Non-pigmented ciliary epithelial cell (primary cell): ENCODE results near the gene PTCRA.
"Not testable (repeated sequence)": the region's sequence is repeated elsewhere in the genome, so short reads cannot be mapped to it uniquely, and the experiment has no call there.

Experiments used
- DNase-seq: peaks from one replicate; pipeline ENCODE4 v3.0.0-alpha.2; 2010; ENCODE audit warnings: low read depth

PTCRA gene

DNA sequence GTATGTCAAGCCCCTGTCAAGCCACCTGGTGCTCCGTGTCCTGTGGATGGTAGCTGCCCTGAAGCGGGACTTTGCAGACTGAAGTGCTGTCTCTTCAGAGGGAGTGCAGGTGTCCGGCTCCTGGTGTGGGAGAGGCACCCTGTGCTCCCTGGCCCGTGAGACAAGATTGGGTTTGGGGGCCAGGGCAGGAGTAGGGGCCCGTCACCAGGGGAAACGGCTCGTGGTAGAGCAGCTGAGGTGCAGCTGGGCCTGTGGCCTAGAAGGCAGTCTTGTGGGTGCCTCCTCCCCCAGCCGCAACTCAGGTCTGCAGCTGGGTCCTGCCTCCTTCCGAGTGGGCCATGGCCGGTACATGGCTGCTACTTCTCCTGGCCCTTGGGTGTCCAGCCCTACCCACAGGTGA lies at the start of gene PTCRA:
Gene PTCRA (plus strand): TSS at position 322 of the 400 bp plus-strand sequence. CDS start 17 bp downstream, at position 339.
- DNase-seq: no peak

- no peak for DNase-seq
Measured at GRCh38 chr6:42870145-42870936, 45.5 kb upstream of the PTCRA start.

DNA sequence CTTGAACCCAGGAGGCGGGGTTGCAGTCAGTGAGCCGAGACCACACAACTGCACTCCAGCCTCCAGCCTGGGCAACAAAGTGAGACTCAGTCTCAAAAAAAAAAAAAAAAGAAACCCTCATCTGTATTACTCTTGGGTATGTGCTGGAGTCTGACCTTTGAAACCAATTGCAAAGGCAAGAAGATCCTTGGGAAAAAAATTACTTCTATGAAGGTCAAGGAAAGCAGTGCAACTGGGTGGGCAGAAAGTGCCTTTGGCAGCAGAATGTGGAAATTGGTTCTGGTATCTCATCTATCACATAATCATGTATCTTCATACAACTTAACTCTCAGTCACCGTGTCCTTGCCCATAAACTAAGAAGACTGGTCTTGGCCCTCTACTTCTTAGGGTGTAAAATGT lies 44.1 kb upstream of the PTCRA start:
- no peak for DNase-seq

DNA sequence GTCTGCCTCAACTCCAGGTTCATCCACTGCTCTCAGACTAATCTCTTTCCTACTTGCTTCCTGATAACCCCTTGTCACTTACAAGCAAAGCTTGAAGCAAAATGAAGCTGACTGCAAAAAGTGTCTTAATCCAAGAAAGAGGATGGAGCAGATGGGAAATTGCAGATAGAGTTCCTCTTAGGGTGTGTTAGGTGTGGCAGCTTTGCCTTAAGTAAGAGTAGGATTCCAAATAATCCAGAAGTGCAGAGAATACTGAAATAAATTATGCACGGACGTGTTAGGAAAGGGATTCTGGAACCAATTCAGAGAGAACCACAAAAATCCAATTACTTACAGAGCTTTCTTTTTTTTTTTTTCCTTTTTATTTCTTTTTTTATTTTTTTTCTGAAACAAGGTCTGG lies 42.5 kb upstream of the PTCRA start:
- DNase-seq: no peak

DNA sequence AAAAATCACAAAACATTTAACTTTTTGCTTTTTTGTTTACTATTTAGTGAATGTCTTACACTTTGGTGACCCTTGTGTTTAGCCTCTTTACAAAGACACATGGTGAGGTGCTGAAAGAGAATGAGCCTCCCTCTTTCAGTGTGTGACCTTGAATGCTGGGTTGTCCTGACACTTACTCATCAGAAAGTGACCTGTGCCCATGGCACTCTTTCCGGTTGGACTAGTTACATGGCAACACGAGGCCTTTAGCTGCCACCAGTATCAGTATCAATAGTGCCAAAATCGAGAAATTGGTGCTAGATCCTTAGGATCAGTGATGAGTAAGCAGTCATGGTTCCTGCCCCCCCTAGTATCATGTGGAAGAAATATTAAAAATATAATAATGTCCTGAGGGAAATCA lies 38.2 kb upstream of the PTCRA start:
- DNase-seq: no peak

GRCh38 chr6:42879372-42880239 lies 36.2 kb upstream of the PTCRA start, which contains the start of gene RPL7L1:
RPL7L1 (plus strand) TSS chr6:42879616; CDS start chr6:42879911, 295 bp downstream.
- no peak for DNase-seq

GRCh38 chr6:42880240-42880817 lies 35.5 kb upstream of the PTCRA start:
- DNase-seq: not testable (repeated sequence)

GRCh38 chr6:42880871-42881270 lies 35.0 kb upstream of the PTCRA start:
- DNase-seq: not testable (repeated sequence)

- no peak for DNase-seq
Measured at GRCh38 chr6:42885702-42886101, 30.2 kb upstream of the PTCRA start.

DNA sequence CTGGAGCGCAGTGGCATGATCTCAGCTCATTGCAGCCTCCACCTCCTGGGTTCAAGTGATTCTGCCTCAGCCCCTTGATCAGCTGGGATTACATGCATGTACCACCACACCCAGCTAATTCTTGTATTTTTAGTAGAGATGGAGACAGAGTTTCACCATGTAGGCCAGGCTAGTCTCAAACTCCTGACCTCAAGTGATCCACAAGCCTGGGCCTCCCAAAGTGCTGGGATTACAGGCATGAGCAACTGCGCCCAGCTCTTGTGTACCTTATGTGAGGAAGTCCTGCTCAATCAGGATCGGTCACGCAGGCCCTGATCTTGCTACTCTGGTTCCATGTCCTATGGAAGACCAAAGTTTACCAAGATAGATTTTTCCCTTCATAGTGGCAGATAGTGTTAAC lies 27.7 kb upstream of the PTCRA start:
- not testable (repeated sequence) for DNase-seq

DNA sequence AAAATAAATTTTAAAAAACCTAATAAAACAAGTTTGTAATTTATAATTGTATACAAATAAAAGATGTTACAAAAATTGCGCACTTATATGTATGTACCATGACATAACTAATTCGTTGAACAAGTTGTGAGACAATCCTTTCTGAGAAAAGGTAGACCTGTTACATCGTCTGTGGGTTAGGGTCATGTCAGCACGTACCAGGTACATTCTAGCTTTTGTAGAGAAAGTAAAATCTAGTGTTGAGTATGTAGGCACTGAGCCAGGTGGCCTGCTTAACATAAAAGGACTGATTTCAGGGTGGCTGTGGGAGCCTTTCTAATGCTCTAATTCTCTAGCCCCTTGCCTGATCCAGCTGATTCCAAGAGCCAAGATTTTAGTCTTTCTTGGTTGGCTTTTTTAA lies 26.0 kb upstream of the PTCRA start:
- DNase-seq: no peak

DNA sequence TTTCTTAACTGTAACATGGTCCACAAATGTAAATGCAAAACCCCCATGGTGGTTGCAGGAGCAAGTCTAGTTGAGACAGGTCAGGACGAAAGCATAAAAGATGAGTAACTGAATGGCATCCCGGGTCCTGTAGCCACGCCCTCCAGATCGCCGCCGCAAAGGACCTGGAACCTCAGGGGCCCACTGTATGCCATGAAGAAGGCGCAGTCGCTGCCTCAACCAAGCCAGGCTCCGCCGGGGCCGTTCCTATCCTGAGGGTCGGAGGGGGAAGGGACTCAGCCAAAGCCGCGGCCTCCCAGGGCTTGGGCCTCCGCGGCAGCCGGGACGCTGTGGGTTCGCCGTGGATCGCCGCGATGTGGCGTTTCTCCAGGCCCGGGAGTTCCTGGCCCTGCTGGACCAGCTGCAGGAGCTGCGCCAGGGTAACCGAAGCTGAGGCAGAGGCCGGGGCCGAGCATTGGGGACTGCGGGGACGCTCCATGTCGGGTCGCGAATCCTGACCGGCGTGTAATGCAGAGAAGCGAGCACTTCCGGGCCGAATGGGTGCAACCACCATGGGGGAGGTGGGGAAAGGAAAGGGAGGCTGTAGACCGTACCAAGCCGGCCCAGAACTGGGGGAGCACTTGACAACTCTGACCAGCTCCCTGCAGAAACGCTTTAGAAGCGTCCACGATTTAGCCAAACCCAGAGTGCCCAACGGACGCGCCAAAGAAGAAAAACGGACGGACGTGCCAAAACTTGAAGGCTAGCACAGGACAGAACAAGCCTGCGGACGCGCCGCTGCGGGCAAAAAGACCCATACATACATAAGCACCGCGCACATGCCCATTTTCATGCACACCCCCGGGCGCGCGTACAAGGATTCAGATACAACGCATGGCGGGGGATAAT lies 25.3 kb upstream of the PTCRA start:
- peak; percentile 83 for DNase-seq

DNA sequence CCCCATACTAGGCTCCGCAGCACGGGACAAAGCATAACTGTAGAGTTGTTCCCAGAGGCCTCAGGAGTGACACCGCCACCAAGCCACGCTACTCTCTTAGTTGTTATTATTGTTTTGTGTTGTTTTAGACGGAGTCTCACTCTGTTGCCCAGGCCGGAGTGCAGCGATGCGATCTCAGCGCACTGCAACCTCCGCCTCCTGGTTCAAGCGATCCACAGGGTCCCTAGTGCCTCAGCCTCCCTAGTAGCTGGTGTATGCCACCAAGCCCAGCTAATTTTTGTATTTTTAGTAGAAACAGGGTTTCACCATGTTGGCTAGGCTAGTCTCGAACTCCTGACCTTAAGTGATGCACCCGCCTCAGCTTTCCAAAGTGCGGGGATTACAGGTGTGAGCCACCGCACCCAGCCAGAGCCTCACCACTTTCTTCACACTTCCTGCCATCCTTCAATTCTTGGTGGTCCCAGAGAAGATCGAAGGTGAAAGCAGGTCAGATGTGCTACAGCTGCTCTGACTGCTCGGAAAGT lies 24.6 kb upstream of the PTCRA start:
- DNase-seq: no peak

DNA sequence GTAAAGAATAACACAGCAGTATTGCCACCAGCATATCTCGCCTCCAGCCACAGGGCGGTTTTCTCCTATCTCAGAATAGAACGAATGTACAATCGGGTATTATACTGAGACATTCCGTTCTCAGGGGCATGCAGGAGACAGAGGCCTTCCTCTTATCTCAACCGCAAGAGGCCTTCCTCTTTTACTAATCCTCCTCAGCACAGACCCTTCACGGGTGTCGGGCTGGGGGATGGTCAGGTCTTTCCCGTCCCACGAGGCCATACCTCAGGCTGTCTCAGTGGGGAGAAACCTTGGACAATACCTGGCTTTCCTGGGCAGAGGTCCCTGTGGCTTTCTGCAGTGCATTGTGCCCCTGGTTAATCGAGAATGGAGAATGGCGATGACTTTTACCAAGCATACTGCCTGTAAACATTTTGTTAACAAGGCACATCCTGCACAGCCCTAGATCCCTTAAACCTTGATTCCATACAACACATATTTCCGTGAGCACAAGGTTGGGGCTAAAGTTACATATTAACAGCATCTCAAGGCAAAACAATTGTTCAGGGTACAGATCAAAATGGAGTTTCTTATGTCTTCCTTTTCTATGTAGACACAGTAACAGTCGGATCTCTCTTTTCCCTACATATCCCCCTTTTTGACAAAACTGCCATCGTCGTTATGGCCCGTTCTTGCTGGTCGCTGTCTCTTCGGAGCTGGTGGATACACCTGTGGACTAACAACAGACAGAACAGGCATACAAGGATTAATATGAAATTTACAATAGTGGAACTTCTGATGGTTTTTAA lies 21.6 kb upstream of the PTCRA start:
- not testable (repeated sequence) for DNase-seq

DNA sequence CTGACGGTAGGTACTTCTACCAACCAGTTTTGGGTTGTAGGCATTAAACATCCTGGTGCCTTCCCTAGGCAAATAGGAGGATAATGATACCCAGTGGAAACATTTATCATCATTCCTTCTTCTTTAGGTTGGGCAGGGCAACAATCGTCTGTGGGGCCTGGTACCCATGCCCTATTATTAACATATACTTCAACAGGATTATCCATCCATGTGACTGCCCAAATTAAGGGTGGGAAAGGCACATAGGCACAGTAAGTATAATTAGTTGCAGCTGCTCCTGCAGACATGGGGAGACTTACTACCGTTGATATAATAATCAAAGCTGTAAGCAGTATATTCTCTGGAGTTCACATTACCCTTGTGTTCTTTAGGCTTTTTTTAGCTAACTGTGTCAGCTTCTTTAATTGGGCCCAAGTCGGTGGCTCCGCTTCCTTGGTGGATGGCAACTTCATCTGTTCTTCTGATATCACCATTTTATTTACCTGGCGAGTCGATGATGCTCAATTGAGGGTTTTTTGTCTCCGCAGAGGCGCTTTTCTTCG lies 19.6 kb upstream of the PTCRA start:
- no peak for DNase-seq

DNA sequence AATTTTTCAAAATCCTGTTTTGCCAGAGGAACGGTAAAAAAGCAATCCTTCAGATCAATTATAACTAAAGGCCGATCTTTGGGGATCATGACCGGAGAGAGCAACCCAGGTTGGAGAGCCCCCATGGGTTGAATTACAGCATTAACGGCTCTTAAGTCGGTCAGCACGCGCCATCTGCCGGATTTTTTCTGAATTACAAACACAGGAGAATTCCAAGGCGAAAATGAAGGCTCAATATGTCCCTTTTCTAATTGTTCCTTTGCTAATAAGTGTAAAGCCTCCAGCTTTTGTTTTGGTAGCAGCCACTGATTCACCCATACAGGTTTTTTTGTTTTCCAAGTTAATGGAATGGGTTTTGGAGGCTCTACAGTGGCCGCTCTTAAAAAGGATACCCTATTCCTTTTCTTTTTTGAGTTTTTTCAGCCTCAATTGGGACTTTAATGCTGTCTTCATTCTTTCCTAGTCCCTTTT lies 16.9 kb upstream of the PTCRA start:
- no peak for DNase-seq

DNA sequence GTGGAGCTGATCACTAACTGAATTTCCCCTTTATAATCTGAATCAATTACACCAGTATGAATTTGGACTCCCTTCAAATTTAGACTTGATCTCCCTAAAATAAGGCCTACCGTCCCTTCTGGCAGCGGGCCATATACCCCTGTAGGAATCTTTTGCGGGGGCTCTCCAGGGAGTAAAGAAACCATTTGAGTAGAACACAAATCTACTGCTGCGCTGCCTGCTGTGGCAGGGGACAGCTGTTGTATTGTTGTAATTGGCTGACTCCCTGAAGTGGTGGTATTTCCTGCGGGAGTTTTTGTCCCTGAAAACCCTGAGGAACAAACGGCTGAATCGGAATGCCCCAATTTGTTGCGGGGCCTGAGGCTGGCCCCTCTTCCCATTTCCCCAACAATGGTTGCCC lies 16.0 kb upstream of the PTCRA start:
- DNase-seq: no peak

- no peak for DNase-seq
Measured at GRCh38 chr6:42901538-42901957, 14.3 kb upstream of the PTCRA start.

GRCh38 chr6:42902429-42903263 lies 13.2 kb upstream of the PTCRA start:
- DNase-seq: not testable (repeated sequence)
